PC-3 (cell line): ENCODE results near the gene CD99. TPM values are rescaled to one million over a fixed set of nuclear protein-coding genes. Genes with fewer than 3 reads are reported as not detected.
"Not testable (repeated sequence)": the region's sequence is repeated elsewhere in the genome, so short reads cannot be mapped to it uniquely, and the experiment has no call there.

Source experiments
- ATAC-seq: fragments of 200-7000 bp; cut with Tn5 transposase; 2 replicates; pipeline ENCODE4 v1.9.1; 2020; ENCODE audit warnings: mild to moderate bottlenecking, moderate library complexity
- BruUV-seq: library from RNA; stranded (reverse); fragments of 400-500 nt; replicated peaks from 2 replicates; lab custom pipeline; 2021; lab: Mats Ljungman, UMichigan
- CTCF ChIA-PET: fragments of 300-600 bp; sonication (Branson Sonifier 250); formaldehyde crosslinking; loops from one replicate; lab custom pipeline; 2022; ENCODE audit warnings: antibody characterized with exemption; lab: Charles Lee
- POLR2A ChIA-PET: fragments of 300-600 bp; sonication (Branson Sonifier 250); formaldehyde crosslinking; loops from one replicate; lab custom pipeline; 2022; ENCODE audit warnings: antibody characterized with exemption; ENCODE audit not compliant: unreplicated experiment; lab: Charles Lee
- DNase-seq: peaks from one replicate; pipeline ENCODE4 v3.0.0-alpha.2; 2015
- H2AFZ ChIP-seq: fragments of 300-600 bp; sonication (generic); 2 replicates; pipeline ENCODE4 v1.6.0; 2016; ENCODE audit warnings: antibody characterized with exemption, low read length
- H3F3A ChIP-seq: fragments of 300-600 bp; sonication (generic); one replicate; pipeline ENCODE4 v1.6.0; 2017; ENCODE audit warnings: antibody characterized with exemption, low read length, control low read depth, mild to moderate bottlenecking; ENCODE audit not compliant: unreplicated experiment
- H3K27ac ChIP-seq: fragments of 300-600 bp; sonication (generic); 2 replicates; pipeline ENCODE4 v1.5.1; 2016; ENCODE audit warnings: mild to moderate bottlenecking, low read length
- H3K27me3 ChIP-seq: fragments of 300-600 bp; sonication (generic); 2 replicates; pipeline ENCODE4 v1.6.1; 2016; ENCODE audit warnings: low read length, mixed read lengths
- H3K36me3 ChIP-seq: fragments of 300-600 bp; sonication (generic); 2 replicates; pipeline ENCODE4 v1.6.1; 2016; ENCODE audit warnings: low read depth, mixed run types, low read length, mixed read lengths
- H3K4me1 ChIP-seq: fragments of 300-600 bp; sonication (generic); 2 replicates; pipeline ENCODE4 v1.5.1; 2016; ENCODE audit warnings: low read length; ENCODE audit not compliant: insufficient read depth
- H3K4me2 ChIP-seq: fragments of 300-600 bp; sonication (generic); 2 replicates; pipeline ENCODE4 v1.6.0; 2016; ENCODE audit warnings: low read length
- H3K4me3 ChIP-seq: fragments of 300-600 bp; sonication (generic); 2 replicates; pipeline ENCODE4 v1.5.1; 2016; ENCODE audit warnings: mild to moderate bottlenecking, low read length, mixed read lengths
- H3K79me2 ChIP-seq: fragments of 300-600 bp; sonication (generic); 2 replicates; pipeline ENCODE4 v1.6.1; 2017; ENCODE audit warnings: low read length, mixed read lengths
- H3K9ac ChIP-seq: fragments of 300-600 bp; sonication (generic); 2 replicates; pipeline ENCODE4 v1.6.0; 2016; ENCODE audit warnings: mild to moderate bottlenecking, low read length
- H3K9me2 ChIP-seq: fragments of 300-600 bp; sonication (generic); replicated peaks from 2 replicates; pipeline ENCODE4 v1.6.1; 2016; ENCODE audit warnings: mixed run types, low read length, mixed read lengths
- H3K9me3 ChIP-seq: fragments of 300-600 bp; sonication (generic); 2 replicates; pipeline ENCODE4 v1.6.1; 2016; ENCODE audit warnings: low read length, mixed read lengths
- H4K20me1 ChIP-seq: fragments of 300-600 bp; sonication (generic); 2 replicates; pipeline ENCODE4 v1.6.1; 2016; ENCODE audit warnings: low read length, mixed read lengths
- EZH2 ChIP-seq: fragments of 300-600 bp; sonication (generic); IDR thresholded peaks from one replicate; pipeline ENCODE4 v1.6.1; 2017; ENCODE audit warnings: antibody characterized with exemption, mild to moderate bottlenecking, low read length; ENCODE audit not compliant: unreplicated experiment
- EZH2phosphoT487 ChIP-seq: fragments of 300-600 bp; sonication (generic); IDR thresholded peaks from 2 replicates; pipeline ENCODE4 v1.6.1; 2018; ENCODE audit warnings: mild to moderate bottlenecking, antibody characterized with exemption, low read length, borderline replicate concordance
- intact Hi-C: fragments of 100-400 bp; cut with micrococcal nuclease; formaldehyde crosslinking; loops from 2 replicates; pipeline ENCODE4 v1.9.0; 2023
- total RNA-seq: library from RNA; depleted of rRNA; stranded (reverse); fragments of >200 nt; gene quantifications from 2 replicates; pipeline ENCODE4 v1.2.3, GENCODE V29; 2014
- TF ChIP-seq, protein P1 (sequence below): fragments of 300-600 bp; sonication (generic); conservative IDR thresholded peaks from 2 replicates; pipeline ENCODE4 v1.5.1; 2017; ENCODE audit warnings: antibody characterized with exemption, low read depth, mild to moderate bottlenecking, low read length

Gene CD99
- total RNA-seq, 1 experiment from 2014 or later = 202 TPM

DNA sequence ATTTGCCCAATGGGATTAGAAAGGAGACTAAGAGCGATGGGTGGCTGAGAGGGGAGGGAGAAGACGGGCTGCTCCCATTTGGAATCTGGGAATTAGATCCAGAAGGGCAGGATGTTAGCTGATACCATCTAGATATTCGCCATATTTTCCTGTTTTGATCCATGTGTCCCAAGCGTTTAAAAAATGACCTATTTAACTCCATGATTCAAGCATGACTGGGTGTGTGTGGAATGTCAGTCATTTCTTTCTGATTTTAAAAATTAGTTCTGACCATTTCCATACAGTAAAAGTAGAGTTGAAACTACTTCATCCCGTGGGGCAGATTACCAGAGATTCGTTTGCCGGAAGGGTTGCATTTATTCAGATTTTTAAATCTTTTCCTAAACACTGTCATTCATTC lies 61.3 kb downstream of the CD99 start:
- H4K20me1 ChIP-seq, H3K9me3 ChIP-seq, ATAC-seq, H3K4me1 ChIP-seq, H3K27me3 ChIP-seq, POLR2A ChIA-PET, H3F3A ChIP-seq, H3K9me2 ChIP-seq, H3K9ac ChIP-seq, CTCF ChIA-PET, H3K27ac ChIP-seq, intact Hi-C loops, H3K4me2 ChIP-seq, BruUV-seq, H3K4me3 ChIP-seq, H3K36me3 ChIP-seq, H3K79me2 ChIP-seq: not testable (repeated sequence)
- H2AFZ ChIP-seq = 0 out of 2 replicates have a peak overlapping the region, but pooled peaks have one; percentile 18
- DNase-seq = peak; percentile 34

GRCh38 chrX:2755163-2755715 lies 64.1 kb downstream of the CD99 start:
- H3K4me2 ChIP-seq, H3K36me3 ChIP-seq, H3K79me2 ChIP-seq, H3F3A ChIP-seq, intact Hi-C loops, POLR2A ChIA-PET, H4K20me1 ChIP-seq, H3K27ac ChIP-seq, H3K9me3 ChIP-seq, CTCF ChIA-PET, H3K4me3 ChIP-seq, H3K9ac ChIP-seq, H3K4me1 ChIP-seq, BruUV-seq, H3K27me3 ChIP-seq, H3K9me2 ChIP-seq, H2AFZ ChIP-seq: not testable (repeated sequence)
- DNase-seq = peak; percentile 9
- peak; percentile 67 for ATAC-seq

GRCh38 chrX:2756548-2756947 lies 65.5 kb downstream of the CD99 start:
- no peak for ATAC-seq
- intact Hi-C loops = no loop called here
- Histone ChIP-seq H3F3A (no peaks in the 10 kb centered on the region), H3K4me1 (peaks cover 4% of the 10 kb centered on the region; the same call in 1 of the 2 replicates), H3K79me2 (no peaks in the 10 kb centered on the region), H3K27ac (no peak overlapping the region), H3K36me3 (no peaks in the 10 kb centered on the region), H3K9ac (no peak overlapping the region), H3K9me2 (no peaks in the 10 kb centered on the region), H2AFZ (no peak overlapping the region), H3K4me3 (no peak overlapping the region), H4K20me1 (no peaks in the 10 kb centered on the region), H3K9me3 (no peaks in the 10 kb centered on the region), H3K27me3 (no peaks in the 10 kb centered on the region), H3K4me2 (no peak overlapping the region)
- ChIA-PET POLR2A (no interaction called here), CTCF (no interaction called here)
- TF ChIP-seq, protein P1, sequence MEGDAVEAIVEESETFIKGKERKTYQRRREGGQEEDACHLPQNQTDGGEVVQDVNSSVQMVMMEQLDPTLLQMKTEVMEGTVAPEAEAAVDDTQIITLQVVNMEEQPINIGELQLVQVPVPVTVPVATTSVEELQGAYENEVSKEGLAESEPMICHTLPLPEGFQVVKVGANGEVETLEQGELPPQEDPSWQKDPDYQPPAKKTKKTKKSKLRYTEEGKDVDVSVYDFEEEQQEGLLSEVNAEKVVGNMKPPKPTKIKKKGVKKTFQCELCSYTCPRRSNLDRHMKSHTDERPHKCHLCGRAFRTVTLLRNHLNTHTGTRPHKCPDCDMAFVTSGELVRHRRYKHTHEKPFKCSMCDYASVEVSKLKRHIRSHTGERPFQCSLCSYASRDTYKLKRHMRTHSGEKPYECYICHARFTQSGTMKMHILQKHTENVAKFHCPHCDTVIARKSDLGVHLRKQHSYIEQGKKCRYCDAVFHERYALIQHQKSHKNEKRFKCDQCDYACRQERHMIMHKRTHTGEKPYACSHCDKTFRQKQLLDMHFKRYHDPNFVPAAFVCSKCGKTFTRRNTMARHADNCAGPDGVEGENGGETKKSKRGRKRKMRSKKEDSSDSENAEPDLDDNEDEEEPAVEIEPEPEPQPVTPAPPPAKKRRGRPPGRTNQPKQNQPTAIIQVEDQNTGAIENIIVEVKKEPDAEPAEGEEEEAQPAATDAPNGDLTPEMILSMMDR = no peak
- no peak for TF ChIP-seq EZH2
- no peak for TF ChIP-seq EZH2phosphoT487
- BruUV-seq = no TSS peak
- no peak for DNase-seq

DNA sequence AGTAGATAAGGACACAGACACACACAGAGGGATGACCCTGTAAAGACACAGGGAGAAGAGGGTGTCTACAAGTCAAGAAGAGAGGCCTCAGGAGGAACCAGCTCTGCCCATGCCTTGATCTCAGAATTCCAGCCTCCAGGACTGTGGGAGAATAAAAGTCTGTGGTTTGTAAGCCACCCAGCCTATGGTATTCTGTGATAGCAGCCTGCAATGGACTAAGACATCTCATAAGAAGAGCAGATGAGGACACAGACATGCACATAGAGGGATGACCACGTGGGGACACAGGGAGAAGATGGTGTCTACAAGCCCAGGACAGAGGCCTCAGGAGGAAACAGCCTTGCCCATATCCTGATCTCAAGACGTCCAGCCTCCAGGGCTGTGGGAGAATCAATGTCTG lies 70.2 kb downstream of the CD99 start:
- no peak overlapping the region for H3K4me3 ChIP-seq
- H3F3A ChIP-seq = no peaks in the 10 kb centered on the region
- ATAC-seq = no peak
- H3K4me1 ChIP-seq = no peaks in the 10 kb centered on the region
- CTCF ChIA-PET = no interaction called here
- POLR2A ChIA-PET = no interaction called here
- H3K36me3 ChIP-seq = no peaks in the 10 kb centered on the region
- no peak overlapping the region for H3K27ac ChIP-seq
- intact Hi-C loops = no loop called here
- DNase-seq = no peak
- no peaks in the 10 kb centered on the region for H3K9me2 ChIP-seq
- BruUV-seq = no TSS peak
- no peak overlapping the region for H3K9ac ChIP-seq
- H3K27me3 ChIP-seq = no peaks in the 10 kb centered on the region
- TF ChIP-seq EZH2 = no peak
- no peak for TF ChIP-seq EZH2phosphoT487
- TF ChIP-seq, protein P1 = no peak
- H3K79me2 ChIP-seq = no peaks in the 10 kb centered on the region
- no peaks in the 10 kb centered on the region for H4K20me1 ChIP-seq
- no peak overlapping the region for H2AFZ ChIP-seq
- no peaks in the 10 kb centered on the region for H3K9me3 ChIP-seq
- no peak overlapping the region for H3K4me2 ChIP-seq

DNA sequence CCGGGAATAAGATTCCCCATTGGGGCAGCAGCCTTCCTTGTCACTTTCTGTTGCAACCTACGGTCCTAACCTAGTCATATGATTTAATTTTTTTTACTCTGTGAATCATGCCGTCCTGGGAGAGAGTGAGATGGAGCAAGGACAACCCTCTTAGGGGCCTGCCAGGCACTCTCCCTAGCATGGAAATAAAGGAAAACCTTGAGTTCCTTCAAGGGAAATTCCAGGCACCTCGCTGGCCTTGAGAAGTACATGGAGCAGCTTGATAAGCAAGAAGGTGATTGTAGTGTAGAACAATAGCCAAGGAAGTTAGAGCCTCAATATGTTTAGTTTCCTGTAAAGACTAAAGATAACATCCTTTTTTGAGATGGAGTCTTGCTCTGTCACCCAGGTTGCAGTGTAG lies 71.6 kb downstream of the CD99 start:
- H3K36me3 ChIP-seq, H3K4me1 ChIP-seq, H3K79me2 ChIP-seq, DNase-seq, ATAC-seq, H3K9ac ChIP-seq, H4K20me1 ChIP-seq, H2AFZ ChIP-seq, H3K4me3 ChIP-seq, H3K27me3 ChIP-seq, CTCF ChIA-PET, H3F3A ChIP-seq, POLR2A ChIA-PET, H3K9me2 ChIP-seq, BruUV-seq, intact Hi-C loops, H3K4me2 ChIP-seq, H3K27ac ChIP-seq, H3K9me3 ChIP-seq: not testable (repeated sequence)
